GM12878 (cell line): Measurements from ENCODE around the gene CTRL. TPM values are rescaled to one million over a fixed set of nuclear protein-coding genes. Genes with fewer than 3 reads are reported as not detected.

ENCODE experiments used
- ATAC-seq: fragments of 200-7000 bp; cut with Tn5 transposase; 3 replicates; pipeline ENCODE4 v1.9.1; 2020; ENCODE audit warnings: mild to moderate bottlenecking, moderate library complexity
- BruUV-seq: library from RNA; stranded (reverse); fragments of 400-500 nt; replicated peaks from 2 replicates; lab custom pipeline; 2021; lab: Mats Ljungman, UMichigan
- CTCF ChIA-PET: fragments of 300-600 bp; sonication (Branson Sonifier 250); formaldehyde crosslinking; extraction: SDS; loops from one replicate; lab custom pipeline; 2021; ENCODE audit warnings: inconsistent platforms; lab: Yijun Ruan, JAX
- POLR2A ChIA-PET: fragments of 350-600 bp; formaldehyde crosslinking; extraction: SDS; loops from one replicate; lab custom pipeline; 2021; ENCODE audit warnings: inconsistent platforms; lab: Charles Lee
- RAD21 ChIA-PET: fragments of 300-600 bp; sonication (Branson Sonifier 250); formaldehyde crosslinking; loops from one replicate; lab custom pipeline; 2023; ENCODE audit warnings: antibody characterized with exemption; ENCODE audit not compliant: unreplicated experiment; lab: Charles Lee
- SMC1A ChIA-PET: fragments of 300-600 bp; sonication (Branson Sonifier 250); formaldehyde crosslinking; loops from one replicate; lab custom pipeline; 2023; ENCODE audit not compliant: unreplicated experiment, uncharacterized antibody; lab: Charles Lee
- DNase-seq: peaks from one replicate; pipeline ENCODE4 v3.0.0-alpha.2; 2011; ENCODE audit warnings: low read depth, low spot score
- FAIRE-seq: peaks from 3 replicates; lab custom pipeline; 2011; peaks lifted over from hg19 to GRCh38; lab: Jason Lieb, UNC
- H2AFZ ChIP-seq: 2 replicates; pipeline ENCODE4 v1.6.0; 2011; ENCODE audit warnings: low read depth, low read length, control low read depth; ENCODE audit not compliant: control insufficient read depth
- H3K27ac ChIP-seq: 2 replicates; pipeline ENCODE4 v1.5.1; 2011; ENCODE audit warnings: control low read depth; ENCODE audit not compliant: control insufficient read depth, insufficient read depth
- H3K27me3 ChIP-seq, 2 experiments: replicated peaks in 1 of 2; 2 replicates each; pipeline versions ENCODE4 v1.6.0 to v1.6.1; 2011; ENCODE audit warnings: low read length in 1 of 2; ENCODE audit not compliant: control insufficient read depth in 2 of 2, insufficient read depth in 2 of 2
- H3K36me3 ChIP-seq, 2 experiments: 2 replicates each; pipeline ENCODE4 v1.5.1; 2011; ENCODE audit warnings: low read length in 1 of 2; ENCODE audit not compliant: control insufficient read depth in 2 of 2, insufficient read depth in 2 of 2
- H3K4me1 ChIP-seq: 2 replicates; pipeline ENCODE4 v1.6.1; 2011; ENCODE audit warnings: mild to moderate bottlenecking, low read length, moderate library complexity, mixed read lengths; ENCODE audit not compliant: control insufficient read depth, insufficient read depth
- H3K4me2 ChIP-seq: 2 replicates; pipeline ENCODE4 v1.6.0; 2011; ENCODE audit warnings: control low read depth; ENCODE audit not compliant: control insufficient read depth, insufficient read depth
- H3K4me3 ChIP-seq: fragments of 200-600 bp; sonication (generic); 2 replicates; pipeline ENCODE4 v1.5.1; 2016
- H3K79me2 ChIP-seq: 2 replicates; pipeline ENCODE4 v1.6.0; 2011; ENCODE audit warnings: low read length; ENCODE audit not compliant: control insufficient read depth, insufficient read depth
- H3K9ac ChIP-seq: 2 replicates; pipeline ENCODE4 v1.8.0; 2011; ENCODE audit warnings: low read length, control low read depth, mixed read lengths; ENCODE audit not compliant: control insufficient read depth, insufficient read depth
- H3K9me3 ChIP-seq: replicated peaks from 3 replicates; pipeline ENCODE4 v1.5.1; 2011; ENCODE audit warnings: mild to moderate bottlenecking, low read length; ENCODE audit not compliant: control insufficient read depth, insufficient read depth
- H4K20me1 ChIP-seq: 2 replicates; pipeline ENCODE4 v1.6.0; 2011; ENCODE audit not compliant: control insufficient read depth, insufficient read depth
- FOXM1 ChIP-seq: IDR thresholded peaks from 2 replicates; pipeline ENCODE4 v1.6.1; 2012; ENCODE audit warnings: low read depth, mild to moderate bottlenecking, inconsistent platforms, low read length, moderate library complexity
- HCFC1 ChIP-seq: fragments of 150-350 bp; IDR thresholded peaks from 2 replicates; pipeline ENCODE4 v1.6.1; 2014; ENCODE audit warnings: low read length
- MEF2B ChIP-seq: fragments of 450-650 bp; IDR thresholded peaks from 2 replicates; pipeline ENCODE4 v1.6.1; 2018; ENCODE audit warnings: mild to moderate bottlenecking, moderate library complexity; ENCODE audit not compliant: partially characterized antibody, poor library complexity, severe bottlenecking
- MTA3 ChIP-seq: IDR thresholded peaks from 2 replicates; pipeline ENCODE4 v1.6.1; 2012; ENCODE audit warnings: low read length, inconsistent platforms, borderline replicate concordance
- MYB ChIP-seq: fragments of 150-350 bp; IDR thresholded peaks from 2 replicates; pipeline ENCODE4 v1.6.1; 2014; ENCODE audit warnings: mild to moderate bottlenecking, low read depth, low read length, borderline replicate concordance
- NFXL1 ChIP-seq: fragments of 450-650 bp; IDR thresholded peaks from 2 replicates; pipeline ENCODE4 v1.6.1; 2017; ENCODE audit warnings: antibody characterized with exemption, mild to moderate bottlenecking, borderline replicate concordance
- NFYA ChIP-seq: IDR thresholded peaks from 2 replicates; pipeline ENCODE4 v1.6.1; 2011; ENCODE audit warnings: low read depth, mild to moderate bottlenecking, low read length, improper control_type of control experiment, borderline replicate concordance
- NR2C1 ChIP-seq: fragments of 450-650 bp; IDR thresholded peaks from 2 replicates; pipeline ENCODE4 v1.6.1; 2017; ENCODE audit warnings: antibody characterized with exemption, mild to moderate bottlenecking, moderate library complexity
- RBBP5 ChIP-seq: fragments of 200-600 bp; sonication (generic); conservative IDR thresholded peaks from 2 replicates; pipeline ENCODE4 v1.6.1; 2016
- RUNX3 ChIP-seq: IDR thresholded peaks from 2 replicates; pipeline ENCODE4 v1.6.1; 2012; ENCODE audit warnings: low read length, inconsistent platforms
- WRNIP1 ChIP-seq: IDR thresholded peaks from 2 replicates; pipeline ENCODE4 v1.6.1; 2011; ENCODE audit warnings: low read depth, low read length, improper control_type of control experiment, borderline replicate concordance
- ZNF24 ChIP-seq: fragments of 450-650 bp; IDR thresholded peaks from 2 replicates; pipeline ENCODE4 v1.6.1; 2017; ENCODE audit warnings: antibody characterized with exemption, mild to moderate bottlenecking
- WGBS: methylation state at CpG from one replicate; pipeline ENCODE4 v1.1.6; 2016; ENCODE audit warnings: low lambda C conversion rate; ENCODE audit not compliant: insufficient replicate concordance, insufficient coverage; ENCODE audit errors: missing lambda C conversion rate; 5-methylcytosine and 5-hydroxymethylcytosine counted together
- in situ Hi-C: fragments of 300-500 bp; cut with MboI; formaldehyde crosslinking; loops from 9 replicates; pipeline ENCODE4 v1.14.3; 2018; ENCODE audit warnings: mixed read lengths
- intact Hi-C: fragments of 100-400 bp; cut with micrococcal nuclease; formaldehyde crosslinking; loops from one replicate; pipeline ENCODE4 v1.14.2; 2022; ENCODE audit not compliant: unreplicated experiment
- polyA plus RNA-seq, 11 experiments: library from polyadenylated mRNA; depleted of rRNA in 4 of 11; unstranded in 6 of 11; stranded (reverse) in 5 of 11; fragments of >200 nt; fragmentation: Nextera tagmentation in 4 of 11; fragmentation: Illumina TruSeq in 1 of 11; extraction: Ambion mirVana in 4 of 11; extraction: Trizol in 1 of 11; gene quantifications; 1 replicate in 1 of 11; 2 replicates in 10 of 11; pipeline versions ENCODE4 v1.2.1 to v1.2.3, GENCODE V29; 2011 to 2016; ENCODE audit warnings: inconsistent platforms in 2 of 11, missing spikeins in 2 of 11, low read depth in 1 of 11
- total RNA-seq, 4 experiments: library from RNA; depleted of rRNA in 3 of 4; stranded (reverse); fragments of >200 nt in 3 of 4; fragmentation: Illumina TruSeq in 1 of 4; extraction: Trizol in 1 of 4; gene quantifications; 2 replicates each; pipeline versions ENCODE4 v1.2.1 to v1.2.3, GENCODE V29; 2013 to 2021
- TF ChIP-seq, protein P1 (sequence below), 3 experiments: IDR thresholded peaks in 2 of 3; conservative IDR thresholded peaks in 1 of 3; 2 replicates each; pipeline ENCODE4 v1.5.1; 2011; ENCODE audit warnings: low read depth in 3 of 3, low read length in 3 of 3, mild to moderate bottlenecking in 3 of 3, control low read depth in 2 of 3, moderate library complexity in 2 of 3, inconsistent platforms in 1 of 3, mixed read lengths in 1 of 3; ENCODE audit not compliant: control insufficient read depth in 2 of 3, insufficient read depth in 1 of 3; ENCODE audit errors: extremely low read depth in 1 of 3
- TF ChIP-seq, protein P2 (sequence below): IDR thresholded peaks from 2 replicates; pipeline ENCODE4 v1.6.1; 2011; ENCODE audit warnings: low read depth, mild to moderate bottlenecking, low read length, moderate library complexity, borderline replicate concordance; ENCODE audit errors: extremely low read depth
- TF ChIP-seq, protein P3 (sequence below): fragments of 450-650 bp; IDR thresholded peaks from 2 replicates; pipeline ENCODE4 v1.6.1; 2016; ENCODE audit warnings: mild to moderate bottlenecking

The CTRL gene
- total and polyA plus RNA-seq, 10 of the 15 experiments (the other 5 are each of a cell fraction or from before 2014, with no cell fraction given) = 1.1 to 4.9 (median 2.6) TPM

DNA sequence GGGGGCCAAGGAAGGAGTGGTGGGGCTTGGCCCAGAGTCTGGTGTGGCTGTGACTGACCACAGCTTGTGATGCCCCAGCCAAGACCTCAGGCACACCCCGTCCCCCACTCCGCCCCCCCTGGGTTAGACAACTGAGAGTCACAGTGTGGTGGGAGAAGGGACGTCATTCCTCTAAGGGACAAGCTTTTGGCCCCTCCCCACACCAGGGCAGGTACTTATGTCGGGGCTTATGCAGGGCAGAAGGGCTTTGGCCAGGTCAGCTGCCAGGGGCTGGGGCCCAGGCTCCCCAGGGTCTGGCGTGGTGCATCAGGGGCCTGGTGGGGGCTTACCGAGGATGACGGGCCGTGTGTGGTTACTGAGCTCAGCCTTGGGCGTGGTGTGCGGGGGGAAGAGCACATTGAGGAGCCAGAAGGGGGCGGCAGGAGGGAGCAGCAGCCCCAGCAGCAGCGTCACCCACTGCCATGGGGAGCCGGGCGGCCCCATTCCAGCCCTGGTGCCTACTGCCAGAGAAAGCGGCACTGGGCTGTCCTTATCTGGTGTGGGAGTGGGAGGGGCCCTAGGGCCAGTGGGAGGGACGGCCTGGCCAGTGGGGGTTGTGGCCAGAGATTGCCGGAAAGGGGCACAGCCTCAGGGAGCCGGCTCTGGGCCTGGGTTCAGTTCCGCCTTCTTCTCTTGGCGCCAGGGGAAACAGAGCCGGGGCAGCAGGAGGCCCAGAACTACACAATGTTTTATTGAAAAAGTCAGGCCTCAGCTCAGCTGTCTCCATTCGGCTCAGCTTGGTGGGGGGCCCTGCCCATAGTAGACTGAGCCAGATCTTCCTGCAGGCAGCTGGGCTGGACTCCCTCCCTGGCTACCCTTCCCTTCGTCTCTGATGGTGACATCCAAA lies 12.2 kb upstream of the CTRL start, which contains the start of gene LCAT:
TSS of gene LCAT (minus strand) at position 502 of the 886 bp plus-strand sequence. CDS start at position 483, 19 bp downstream.
- Histone ChIP-seq H3K4me2 (no peak within 1 kb of the TSS), H3K9ac (no peak within 1 kb of the TSS), H3K4me1 (peaks cover 7% of the 10 kb centered on the region), H3K27me3 (no peaks in the 10 kb centered on the region), H3K79me2 (no peaks in the 10 kb centered on the region), H2AFZ (no peak within 1 kb of the TSS), H3K4me3 (no peak within 1 kb of the TSS), H3K9me3 (no peaks in the 10 kb centered on the region), H3K36me3 (peaks cover 0 to 12% of the 10 kb centered on the region in 2 experiments; a peak in 3 of 4 replicates), H3K27ac (no peak within 1 kb of the TSS), H4K20me1 (no peaks in the 10 kb centered on the region)
- FAIRE-seq (no peak), ATAC-seq (no peak), DNase-seq (no peak)
- RAD21 ChIA-PET = no interaction called here
- SMC1A ChIA-PET = no interaction called here
- POLR2A ChIA-PET = interaction anchor here (1.1 kb wide), 1 partner anchor 8 kb away, joined by 3 read pairs; no protein-coding TSS in a partner anchor
- WGBS = 83% methylated on average over 23 of the region's 23 CpGs
- intact Hi-C loops (no loop called here), in situ Hi-C loops (no loop called here)
- BruUV-seq = no TSS peak
- TF ChIP-seq MTA3 (no peak), MYB (no peak), MEF2B (no peak), HCFC1 (no peak), ZNF24 (no peak), NFXL1 (no peak), RBBP5 (no peak), WRNIP1 (no peak), NR2C1 (no peak), FOXM1 (no peak), NFYA (no peak), RUNX3 (no peak)
- TF ChIP-seq, protein P1, sequence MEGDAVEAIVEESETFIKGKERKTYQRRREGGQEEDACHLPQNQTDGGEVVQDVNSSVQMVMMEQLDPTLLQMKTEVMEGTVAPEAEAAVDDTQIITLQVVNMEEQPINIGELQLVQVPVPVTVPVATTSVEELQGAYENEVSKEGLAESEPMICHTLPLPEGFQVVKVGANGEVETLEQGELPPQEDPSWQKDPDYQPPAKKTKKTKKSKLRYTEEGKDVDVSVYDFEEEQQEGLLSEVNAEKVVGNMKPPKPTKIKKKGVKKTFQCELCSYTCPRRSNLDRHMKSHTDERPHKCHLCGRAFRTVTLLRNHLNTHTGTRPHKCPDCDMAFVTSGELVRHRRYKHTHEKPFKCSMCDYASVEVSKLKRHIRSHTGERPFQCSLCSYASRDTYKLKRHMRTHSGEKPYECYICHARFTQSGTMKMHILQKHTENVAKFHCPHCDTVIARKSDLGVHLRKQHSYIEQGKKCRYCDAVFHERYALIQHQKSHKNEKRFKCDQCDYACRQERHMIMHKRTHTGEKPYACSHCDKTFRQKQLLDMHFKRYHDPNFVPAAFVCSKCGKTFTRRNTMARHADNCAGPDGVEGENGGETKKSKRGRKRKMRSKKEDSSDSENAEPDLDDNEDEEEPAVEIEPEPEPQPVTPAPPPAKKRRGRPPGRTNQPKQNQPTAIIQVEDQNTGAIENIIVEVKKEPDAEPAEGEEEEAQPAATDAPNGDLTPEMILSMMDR (IDR thresholded peaks at IDR 0.05 in 2 of 3, conservative IDR thresholded peaks at IDR 0.05 in 1 of 3; ENCODE audit: control insufficient read depth in 2 of 3, extremely low read depth in 1 of 3, insufficient read depth in 1 of 3, low read depth in 3 of 3, low read length in 3 of 3) = no peak
- TF ChIP-seq, protein P2, sequence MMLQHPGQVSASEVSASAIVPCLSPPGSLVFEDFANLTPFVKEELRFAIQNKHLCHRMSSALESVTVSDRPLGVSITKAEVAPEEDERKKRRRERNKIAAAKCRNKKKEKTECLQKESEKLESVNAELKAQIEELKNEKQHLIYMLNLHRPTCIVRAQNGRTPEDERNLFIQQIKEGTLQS = no peak
- TF ChIP-seq, protein P3, sequence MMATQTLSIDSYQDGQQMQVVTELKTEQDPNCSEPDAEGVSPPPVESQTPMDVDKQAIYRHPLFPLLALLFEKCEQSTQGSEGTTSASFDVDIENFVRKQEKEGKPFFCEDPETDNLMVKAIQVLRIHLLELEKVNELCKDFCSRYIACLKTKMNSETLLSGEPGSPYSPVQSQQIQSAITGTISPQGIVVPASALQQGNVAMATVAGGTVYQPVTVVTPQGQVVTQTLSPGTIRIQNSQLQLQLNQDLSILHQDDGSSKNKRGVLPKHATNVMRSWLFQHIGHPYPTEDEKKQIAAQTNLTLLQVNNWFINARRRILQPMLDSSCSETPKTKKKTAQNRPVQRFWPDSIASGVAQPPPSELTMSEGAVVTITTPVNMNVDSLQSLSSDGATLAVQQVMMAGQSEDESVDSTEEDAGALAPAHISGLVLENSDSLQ = no peak
- CTCF ChIA-PET = interaction anchor here (0.8 to 1.7 kb wide), 3 partner anchors 20 to 127 kb away, joined by 3 to 5 read pairs (median 4); no protein-coding TSS in a partner anchor
